BLaER1 (cell line): ENCODE data around the gene ANKRD63.

Experiments
- H3K27ac ChIP-seq: shearing (Covaris generic); formaldehyde crosslinking; 2 replicates; pipeline ENCODE4 v1.8.1; 2022
- H3K27me3 ChIP-seq: shearing (Covaris generic); formaldehyde crosslinking; 2 replicates; pipeline ENCODE4 v1.8.1; 2022
- H3K36me3 ChIP-seq: shearing (Covaris generic); formaldehyde crosslinking; 2 replicates; pipeline ENCODE4 v1.8.1; 2022
- H3K4me1 ChIP-seq: shearing (Covaris generic); formaldehyde crosslinking; 2 replicates; pipeline ENCODE4 v1.8.1; 2022
- H3K4me2 ChIP-seq: shearing (Covaris generic); formaldehyde crosslinking; 2 replicates; pipeline ENCODE4 v1.8.1; 2022
- H3K4me3 ChIP-seq: shearing (Covaris generic); formaldehyde crosslinking; 2 replicates; pipeline ENCODE4 v1.8.1; 2022
- H3K9ac ChIP-seq: shearing (Covaris generic); formaldehyde crosslinking; 2 replicates; pipeline ENCODE4 v1.8.1; 2022
- H3K9me3 ChIP-seq: shearing (Covaris generic); formaldehyde crosslinking; 2 replicates; pipeline ENCODE4 v1.8.1; 2022
- H4K20me1 ChIP-seq: shearing (Covaris generic); formaldehyde crosslinking; 2 replicates; pipeline ENCODE4 v1.8.1; 2022
- Cebpa-rat ChIP-seq: shearing (Covaris generic); IDR thresholded peaks from 2 replicates; pipeline ENCODE4 v1.8.1; 2022

ANKRD63 gene

DNA sequence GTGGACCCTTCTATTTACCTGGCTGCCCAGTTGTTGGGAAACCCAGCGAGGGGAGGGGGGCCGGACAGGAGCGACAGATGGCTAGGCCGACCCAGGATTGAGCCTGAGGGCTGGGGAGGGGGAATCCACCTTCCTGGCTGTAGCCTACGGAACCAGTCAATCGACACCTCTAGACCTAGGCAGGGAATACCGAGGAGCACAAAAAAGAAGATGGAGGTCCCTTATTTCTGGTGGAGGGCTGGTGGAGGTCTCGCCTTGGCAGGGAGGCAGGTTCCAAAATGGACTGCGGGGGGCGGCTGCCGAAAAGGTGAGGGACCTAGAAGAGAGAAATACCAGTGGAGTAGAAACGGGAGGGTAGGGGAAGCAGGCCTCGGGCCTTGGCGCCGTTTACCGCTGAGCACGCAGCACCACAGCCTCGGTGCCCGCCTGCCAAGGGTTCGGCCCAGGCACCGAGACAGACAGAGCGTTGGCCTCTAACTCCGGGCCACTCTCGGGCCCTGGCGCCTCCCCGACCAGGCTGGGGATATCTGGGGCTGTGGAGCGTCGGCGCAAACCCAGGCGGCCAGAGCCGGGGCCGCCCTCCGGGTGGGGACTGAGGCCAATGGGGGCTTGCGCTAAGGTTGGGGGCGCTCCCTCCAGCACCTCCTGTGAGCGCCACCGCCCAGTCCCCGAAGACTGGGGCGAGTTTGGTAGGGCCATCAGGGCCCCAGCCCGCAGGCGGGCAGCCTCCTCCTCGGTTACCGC, 1.6 kb downstream of the ANKRD63 start:
- H3K9me3 ChIP-seq: no peaks in the 10 kb centered on the region
- peak overlapping the region; percentile 100 for H3K4me2 ChIP-seq
- no peaks in the 10 kb centered on the region for H3K36me3 ChIP-seq
- H4K20me1 ChIP-seq: peaks cover 27% of the 10 kb centered on the region
- peaks cover 61% of the 10 kb centered on the region for H3K4me1 ChIP-seq
- H3K4me3 ChIP-seq: peak overlapping the region; percentile 73
- no peak overlapping the region for H3K27ac ChIP-seq
- peaks cover 72% of the 10 kb centered on the region for H3K27me3 ChIP-seq
- no peak for TF ChIP-seq Cebpa-rat
- no peak overlapping the region for H3K9ac ChIP-seq

DNA sequence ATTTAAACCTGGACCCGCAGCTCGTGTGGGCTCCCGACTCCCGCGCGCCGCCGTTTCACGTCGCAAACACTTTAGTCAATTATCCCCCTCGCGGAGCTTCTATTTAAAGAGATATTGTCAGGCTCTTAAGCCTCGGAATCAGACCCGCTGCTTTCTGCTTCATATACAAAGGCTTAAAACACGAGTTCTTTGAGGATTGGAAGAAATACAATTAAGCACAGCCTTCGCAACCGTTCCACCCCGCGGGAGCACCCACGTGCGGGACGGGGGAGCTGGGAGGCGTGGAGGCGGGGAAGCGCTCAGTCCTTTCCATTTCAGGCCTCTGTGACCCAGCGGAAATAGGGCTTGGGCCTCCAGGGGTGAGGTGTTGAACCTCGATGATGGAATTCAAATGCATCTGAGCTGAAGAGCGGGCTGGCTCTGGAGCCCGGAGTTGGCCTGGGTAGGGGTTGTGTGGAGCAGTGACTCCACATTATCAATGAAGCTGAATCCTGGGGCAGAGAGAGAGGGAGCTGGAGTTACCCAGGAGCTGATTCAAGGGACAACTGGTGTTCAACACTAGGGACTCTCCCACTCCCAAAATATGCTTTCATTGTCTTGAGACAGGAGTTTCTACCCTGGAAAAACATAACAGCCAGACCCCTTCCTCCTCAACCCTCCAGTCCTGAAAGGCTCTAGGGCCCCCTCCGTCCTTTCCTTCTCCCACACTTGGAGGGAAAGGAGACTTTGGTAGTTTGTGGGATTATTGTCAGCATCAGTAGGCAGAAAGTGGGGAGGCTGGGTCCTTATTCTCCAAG, 2.4 kb downstream of the ANKRD63 start:
- Histone ChIP-seq H3K4me3 (no peak overlapping the region), H3K4me2 (no peak overlapping the region), H3K36me3 (no peaks in the 10 kb centered on the region), H3K9ac (no peak overlapping the region), H3K27ac (no peak overlapping the region), H3K27me3 (peaks cover 70% of the 10 kb centered on the region), H3K4me1 (peaks cover 69% of the 10 kb centered on the region), H4K20me1 (peaks cover 26% of the 10 kb centered on the region), H3K9me3 (no peaks in the 10 kb centered on the region)
- no peak for TF ChIP-seq Cebpa-rat

DNA sequence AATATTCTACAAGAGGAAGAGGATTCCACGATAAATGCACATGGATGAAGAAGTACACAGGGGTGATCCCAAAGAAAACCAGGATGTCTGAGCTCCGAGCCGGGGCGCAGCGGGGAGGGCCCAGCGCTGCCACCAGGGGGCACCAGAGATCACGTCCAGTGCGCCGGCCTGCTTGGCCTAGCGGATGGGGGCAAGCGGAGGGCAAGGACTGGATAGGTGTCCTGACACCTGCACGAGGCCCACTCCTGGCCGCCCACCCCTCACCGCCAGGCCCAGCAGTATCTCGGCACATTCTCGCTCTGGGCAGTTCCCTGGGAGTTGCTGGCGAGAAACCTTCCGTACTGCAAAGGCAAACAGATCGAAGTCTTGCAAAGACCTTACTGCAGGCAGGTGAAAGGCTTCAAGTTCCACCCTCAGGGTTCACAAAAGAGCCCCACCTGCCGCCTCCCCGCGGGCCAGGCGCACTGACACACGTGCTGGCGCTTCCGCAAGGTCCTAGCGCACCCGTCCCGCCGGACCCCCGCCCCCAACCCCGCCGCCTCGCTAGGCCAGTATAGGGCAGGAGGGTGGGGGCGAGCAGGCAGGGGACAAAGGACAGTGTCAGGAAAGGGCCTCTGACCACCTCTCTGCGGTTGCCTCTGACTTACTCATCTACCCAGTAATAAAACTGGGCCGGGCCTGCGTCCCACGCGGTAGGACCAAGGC, 3.3 kb downstream of the ANKRD63 start:
- H3K27ac ChIP-seq: no peak overlapping the region
- H4K20me1 ChIP-seq: peaks cover 26% of the 10 kb centered on the region
- no peaks in the 10 kb centered on the region for H3K36me3 ChIP-seq
- peak overlapping the region; percentile 32; the same call in 1 of the 2 replicates for H3K9ac ChIP-seq
- no peak for TF ChIP-seq Cebpa-rat
- no peaks in the 10 kb centered on the region for H3K9me3 ChIP-seq
- H3K4me2 ChIP-seq: peak overlapping the region; percentile 96
- peaks cover 61% of the 10 kb centered on the region for H3K27me3 ChIP-seq
- peaks cover 76% of the 10 kb centered on the region for H3K4me1 ChIP-seq
- no peak overlapping the region for H3K4me3 ChIP-seq

DNA sequence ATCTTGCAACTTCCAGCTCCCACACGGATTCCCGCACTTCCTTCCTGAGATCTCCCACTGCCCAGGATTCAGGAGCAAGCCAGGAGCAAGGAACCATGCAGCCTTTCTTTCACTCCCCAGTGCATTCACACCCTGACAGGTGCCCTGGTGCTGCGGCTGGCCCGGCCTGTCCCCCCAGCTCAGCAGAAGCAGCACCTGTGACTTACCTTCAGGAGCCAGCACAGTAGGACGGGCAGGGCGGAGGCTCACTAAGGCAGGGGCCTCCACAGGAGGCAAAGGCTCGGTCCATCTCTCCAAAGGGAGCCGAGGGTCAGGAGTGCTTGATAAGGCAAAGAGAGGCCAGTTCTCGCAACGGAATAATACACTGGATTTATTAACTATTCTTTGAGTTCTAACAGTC, 4.8 kb downstream of the ANKRD63 start:
- H3K27ac ChIP-seq: peak overlapping the region; percentile 29
- no peak for TF ChIP-seq Cebpa-rat
- H3K9ac ChIP-seq: no peak overlapping the region
- H3K36me3 ChIP-seq: no peaks in the 10 kb centered on the region
- H4K20me1 ChIP-seq: peaks cover 21% of the 10 kb centered on the region
- H3K4me2 ChIP-seq: peak overlapping the region; percentile 96
- peaks cover 69% of the 10 kb centered on the region for H3K4me1 ChIP-seq
- H3K4me3 ChIP-seq: peak overlapping the region; percentile 51
- no peaks in the 10 kb centered on the region for H3K9me3 ChIP-seq
- H3K27me3 ChIP-seq: peaks cover 45% of the 10 kb centered on the region

DNA sequence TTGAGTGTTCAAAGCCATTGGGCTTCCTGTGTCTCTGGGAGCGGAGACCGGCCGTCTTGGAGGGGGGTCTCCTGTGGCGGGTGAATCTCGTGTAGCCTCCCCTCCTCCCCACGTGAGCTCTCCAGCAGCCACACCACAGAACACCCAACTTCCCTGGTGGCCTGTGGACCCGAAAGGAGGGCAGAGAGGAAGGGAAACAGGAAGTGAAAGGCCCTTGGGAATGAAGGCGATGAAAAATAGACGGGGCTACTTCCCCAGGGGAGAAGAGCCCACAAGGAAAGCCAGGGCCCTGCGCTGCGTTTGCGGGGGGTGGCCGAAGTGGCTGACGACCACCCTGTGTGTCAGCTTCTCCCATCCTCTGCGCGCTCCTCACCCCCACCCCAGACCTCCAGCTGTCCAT, 5.4 kb downstream of the ANKRD63 start:
- Histone ChIP-seq H3K4me1 (peaks cover 63% of the 10 kb centered on the region), H4K20me1 (peaks cover 21% of the 10 kb centered on the region), H3K4me3 (peak overlapping the region; percentile 51), H3K9ac (peak overlapping the region; percentile 13; the same call in 1 of the 2 replicates), H3K36me3 (no peaks in the 10 kb centered on the region), H3K9me3 (no peaks in the 10 kb centered on the region), H3K4me2 (peak overlapping the region; percentile 96), H3K27ac (peak overlapping the region; percentile 29), H3K27me3 (peaks cover 40% of the 10 kb centered on the region)
- no peak for TF ChIP-seq Cebpa-rat

DNA sequence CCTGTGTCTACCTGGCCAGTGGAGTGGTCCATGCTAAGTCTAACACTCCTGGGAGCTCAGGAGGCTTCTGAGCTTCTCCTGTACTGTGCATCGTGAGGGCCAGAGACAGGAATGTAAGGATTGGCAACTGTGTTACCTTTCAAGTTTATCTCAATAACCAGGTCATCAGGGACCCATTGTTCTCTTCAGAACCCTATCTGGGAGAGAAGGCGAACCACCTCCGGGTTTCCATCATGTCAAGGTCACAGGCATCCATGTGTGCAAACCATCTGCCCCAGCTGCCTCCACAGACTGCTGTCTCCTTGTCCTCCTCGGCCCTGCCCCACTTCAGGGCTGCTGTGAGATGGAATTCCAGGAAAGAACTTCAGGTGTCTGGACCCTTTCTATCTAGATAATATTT, 5.9 kb downstream of the ANKRD63 start:
- Histone ChIP-seq H3K27ac (peak overlapping the region; percentile 12; the same call in 1 of the 2 replicates), H3K9me3 (no peaks in the 10 kb centered on the region), H3K27me3 (peaks cover 34% of the 10 kb centered on the region), H3K36me3 (no peaks in the 10 kb centered on the region), H3K4me1 (peaks cover 62% of the 10 kb centered on the region), H3K4me3 (peak overlapping the region; percentile 51; the same call in 1 of the 2 replicates), H3K4me2 (peak overlapping the region; percentile 96), H4K20me1 (peaks cover 18% of the 10 kb centered on the region), H3K9ac (no peak overlapping the region; the same call in 1 of the 2 replicates)
- TF ChIP-seq Cebpa-rat: no peak

DNA sequence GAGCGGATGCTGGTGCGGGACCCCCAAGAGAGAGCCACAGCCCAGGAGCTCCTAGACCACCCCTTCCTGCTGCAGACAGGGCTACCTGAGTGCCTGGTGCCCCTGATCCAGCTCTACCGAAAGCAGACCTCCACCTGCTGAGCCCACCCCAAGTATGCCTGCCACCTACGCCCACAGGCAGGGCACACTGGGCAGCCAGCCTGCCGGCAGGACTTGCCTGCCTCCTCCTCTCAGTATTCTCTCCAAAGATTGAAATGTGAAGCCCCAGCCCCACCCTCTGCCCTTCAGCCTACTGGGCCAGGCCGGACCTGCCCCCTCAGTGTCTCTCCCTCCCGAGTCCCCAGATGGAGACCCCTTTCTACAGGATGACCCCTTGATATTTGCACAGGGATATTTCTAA, 6.9 kb downstream of the ANKRD63 start:
- Histone ChIP-seq H3K9ac (peak overlapping the region; percentile 13; the same call in 1 of the 2 replicates), H3K27me3 (peaks cover 25% of the 10 kb centered on the region), H3K36me3 (no peaks in the 10 kb centered on the region), H3K27ac (0 out of 2 replicates have a peak overlapping the region, but pooled peaks have one; percentile 12), H3K4me1 (peaks cover 64% of the 10 kb centered on the region), H3K4me3 (no peak overlapping the region), H4K20me1 (peaks cover 8% of the 10 kb centered on the region; the same call in 1 of the 2 replicates), H3K4me2 (peak overlapping the region; percentile 96), H3K9me3 (no peaks in the 10 kb centered on the region)
- no peak for TF ChIP-seq Cebpa-rat

- Histone ChIP-seq H3K27ac (0 out of 2 replicates have a peak overlapping the region, but pooled peaks have one; percentile 12), H3K36me3 (no peaks in the 10 kb centered on the region), H3K27me3 (peaks cover 20% of the 10 kb centered on the region), H3K4me2 (peak overlapping the region; percentile 96), H4K20me1 (peaks cover 4% of the 10 kb centered on the region; the same call in 1 of the 2 replicates), H3K9ac (peak overlapping the region; percentile 13; the same call in 1 of the 2 replicates), H3K4me1 (peaks cover 67% of the 10 kb centered on the region), H3K4me3 (no peak overlapping the region), H3K9me3 (no peaks in the 10 kb centered on the region)
- TF ChIP-seq Cebpa-rat: no peak
Measured at GRCh38 chr15:40275523-40275922, 7.3 kb downstream of the ANKRD63 start.

GRCh38 chr15:40274350-40275274, 8.3 kb downstream of the ANKRD63 start:
- no peak overlapping the region for H3K27ac ChIP-seq
- no peak for TF ChIP-seq Cebpa-rat
- H3K36me3 ChIP-seq: no peaks in the 10 kb centered on the region
- H3K4me2 ChIP-seq: peak overlapping the region; percentile 37; the same call in 1 of the 2 replicates
- no peaks in the 10 kb centered on the region for H4K20me1 ChIP-seq
- H3K9ac ChIP-seq: no peak overlapping the region
- H3K27me3 ChIP-seq: peaks cover 11% of the 10 kb centered on the region; the same call in 1 of the 2 replicates
- no peak overlapping the region for H3K4me3 ChIP-seq
- no peaks in the 10 kb centered on the region for H3K9me3 ChIP-seq
- H3K4me1 ChIP-seq: peaks cover 67% of the 10 kb centered on the region
